Stimulated activated CD4-positive, alpha-beta T cell treated with anti-CD3 and anti-CD28 coated beads, Interleukin-4, amount 100 ng/mL, for 4 hours (primary cell): Measurements from ENCODE around the gene HMGXB4.
"Not testable (repeated sequence)": the region's sequence is repeated elsewhere in the genome, so short reads cannot be mapped to it uniquely, and the experiment has no call there.

ENCODE experiments used
- DNase-seq, 2 experiments: peaks; one replicate each; pipeline ENCODE4 v3.0.0-alpha.2; 2020

The HMGXB4 gene

DNA sequence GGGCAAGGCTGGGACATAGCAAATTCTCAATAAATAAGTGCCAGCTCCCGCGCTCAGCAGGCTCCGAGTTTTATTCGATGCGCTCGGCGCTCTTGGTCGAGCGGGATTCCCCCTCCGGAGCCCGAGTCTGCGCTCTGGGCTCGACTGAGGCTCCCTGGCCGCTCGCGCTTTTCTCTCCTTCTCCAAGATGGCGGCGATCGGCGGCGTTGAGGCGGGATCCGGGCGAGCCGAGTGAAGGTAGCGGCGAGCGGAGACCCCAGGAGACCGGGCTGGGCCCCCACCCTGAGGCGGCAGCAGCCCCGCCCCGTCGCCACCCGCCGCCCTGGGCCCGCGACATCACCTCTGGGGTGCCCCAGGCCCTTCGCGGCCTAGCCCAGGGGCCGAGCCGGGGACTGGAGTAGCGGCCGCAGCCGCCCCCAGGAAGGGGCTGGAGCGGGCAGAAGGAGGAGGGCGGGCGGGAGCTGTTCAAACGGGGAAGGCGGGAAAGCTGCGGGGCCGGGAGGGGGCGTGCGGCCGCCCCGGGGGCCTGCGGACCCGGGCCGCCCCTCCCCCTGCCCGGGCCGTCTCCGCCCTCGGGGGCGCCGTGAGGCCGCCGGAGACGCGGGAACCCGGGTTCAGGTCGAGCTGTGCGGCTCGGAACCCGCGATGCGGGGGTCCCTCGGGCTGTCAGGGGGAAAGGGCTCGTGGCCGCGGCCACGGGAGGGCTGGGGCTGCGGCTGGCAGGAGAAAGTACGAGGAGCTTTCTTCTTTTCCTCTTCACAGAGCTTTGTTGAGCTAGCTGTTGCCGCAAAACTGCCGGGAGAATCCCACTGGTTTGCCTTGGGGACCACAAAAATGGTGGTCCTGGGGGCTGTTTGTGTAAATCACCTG, at the start of gene HMGXB4:
Gene HMGXB4, plus strand, starts transcription at position 173 of the 870 bp plus-strand sequence. CDS start 4,898 bp downstream, outside the sequence.
- DNase-seq: peak; percentile 80 to 87

DNA sequence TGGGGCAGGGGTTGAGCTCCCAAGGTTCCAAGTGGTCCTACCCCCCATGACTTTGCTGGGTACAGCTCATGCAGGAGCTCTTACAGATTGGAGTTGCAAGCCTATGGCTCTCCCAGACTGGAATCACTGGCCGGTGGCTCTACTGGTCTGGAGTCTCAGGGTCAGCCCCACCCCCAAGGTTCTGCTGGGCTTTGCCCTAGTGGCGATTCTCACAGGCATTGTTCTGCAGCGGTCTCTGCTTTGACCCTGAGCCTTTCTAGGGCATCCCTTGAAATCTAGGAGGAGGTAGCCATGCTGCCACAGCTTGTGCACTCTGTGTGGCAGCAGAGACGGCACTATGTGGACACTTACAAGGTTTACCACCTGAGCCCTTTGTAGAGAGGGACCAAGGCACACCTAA, 49.3 kb upstream of the HMGXB4 start:
- DNase-seq: no peak

GRCh38 chr22:35209203-35209602, 48.1 kb upstream of the HMGXB4 start:
- DNase-seq: no peak

DNA sequence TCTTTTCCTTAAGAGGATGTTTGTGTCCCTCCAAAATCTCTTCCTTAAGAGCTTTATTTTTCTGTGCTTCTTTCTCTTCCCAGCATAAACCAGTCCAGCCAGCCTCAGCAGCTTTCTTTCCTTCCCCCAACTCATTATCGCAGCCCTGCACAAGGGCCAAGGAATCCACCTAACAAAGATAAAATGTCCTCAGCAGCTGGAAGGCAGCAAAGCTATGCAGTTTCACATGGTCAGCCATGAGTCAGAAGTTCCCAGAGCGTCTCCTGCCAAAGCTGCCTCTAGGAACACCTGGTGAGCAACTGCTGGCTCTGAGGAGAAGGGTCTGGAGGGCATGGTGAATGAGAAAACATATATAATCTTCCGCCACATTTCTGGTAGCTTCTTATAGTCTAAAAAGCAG, 45.3 kb upstream of the HMGXB4 start:
- DNase-seq: no peak

GRCh38 chr22:35212996-35213395, 44.3 kb upstream of the HMGXB4 start:
- DNase-seq: no peak

- no peak for DNase-seq
Measured at GRCh38 chr22:35214968-35215367, 42.3 kb upstream of the HMGXB4 start.

DNA sequence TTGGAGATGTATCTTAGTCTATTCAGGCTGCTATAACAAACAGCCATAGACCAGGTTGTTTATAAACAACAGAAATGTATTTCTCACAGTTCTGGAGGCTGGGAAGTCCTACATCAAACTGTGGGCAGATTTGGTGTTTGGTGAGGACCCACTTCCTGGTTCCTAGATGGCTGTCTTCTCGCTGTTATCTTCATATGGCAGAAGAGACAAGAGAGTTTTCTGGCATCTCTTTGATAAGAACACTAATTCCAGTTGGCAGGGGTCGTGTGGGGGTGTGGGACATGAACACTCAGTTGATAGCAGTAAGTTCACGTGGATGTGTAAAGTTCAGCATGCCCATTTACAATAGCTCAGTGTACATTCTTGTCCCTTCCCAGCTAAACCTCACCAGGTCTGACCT, 41.3 kb upstream of the HMGXB4 start:
- no peak for DNase-seq

GRCh38 chr22:35217527-35217926, 39.8 kb upstream of the HMGXB4 start:
- DNase-seq: no peak

DNA sequence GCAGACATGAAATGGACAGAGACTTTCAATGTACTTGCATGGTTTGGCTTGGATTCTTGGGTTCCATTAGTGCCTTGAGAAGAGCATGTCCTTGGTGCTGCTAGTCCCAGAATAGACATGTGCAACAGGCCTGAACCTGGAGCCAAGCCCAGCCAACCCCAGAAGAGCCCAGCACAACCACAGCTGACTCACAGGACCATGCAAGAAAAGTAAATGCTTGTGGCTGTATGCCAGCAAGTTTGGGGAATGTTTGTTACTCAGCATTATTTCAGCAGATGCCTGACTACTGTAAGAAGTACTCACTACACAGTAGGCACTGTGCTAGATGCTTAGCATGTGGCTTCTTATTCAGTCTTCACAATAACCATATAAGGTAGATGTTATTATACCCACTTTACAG, 39.2 kb upstream of the HMGXB4 start:
- DNase-seq: no peak

GRCh38 chr22:35219012-35219411, 38.3 kb upstream of the HMGXB4 start:
- DNase-seq: no peak

DNA sequence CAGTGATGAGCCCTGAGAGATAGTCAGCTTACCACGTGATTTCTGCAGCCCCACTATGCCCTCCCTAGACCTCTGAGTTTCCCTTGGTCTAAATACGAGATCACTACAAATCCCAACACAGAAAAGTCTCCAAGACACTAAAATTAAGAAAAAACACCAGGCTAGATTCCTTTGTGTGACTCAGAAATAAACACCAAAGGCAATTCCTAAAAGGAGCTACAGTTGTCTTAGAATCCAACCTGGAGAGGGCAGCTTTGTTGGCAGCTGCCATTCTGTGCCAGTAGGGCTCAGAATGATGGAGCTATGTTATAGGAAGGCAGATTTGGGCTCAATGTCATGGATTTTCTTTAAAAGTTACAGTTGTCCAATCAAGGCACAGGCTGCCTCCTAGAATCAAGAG, 37.1 kb upstream of the HMGXB4 start:
- DNase-seq: no peak

DNA sequence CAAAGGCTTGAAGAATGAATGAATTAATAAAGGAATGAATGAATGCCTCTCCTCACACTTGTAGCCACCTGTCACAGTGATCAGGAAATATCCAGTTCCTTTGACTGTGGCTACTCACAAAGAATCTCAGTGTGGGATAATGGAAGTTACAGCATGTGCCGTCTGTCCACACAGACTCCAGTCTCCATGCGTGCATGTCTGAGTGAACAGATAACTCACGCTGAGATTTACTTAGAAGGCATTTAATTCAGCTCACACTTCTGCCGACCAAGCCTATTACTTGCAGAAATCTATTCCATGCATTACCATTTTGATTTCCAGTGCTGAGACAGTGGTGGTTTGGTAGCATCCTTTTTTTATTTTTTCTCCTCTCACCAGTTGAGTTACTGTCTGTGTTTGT, 32.3 kb upstream of the HMGXB4 start:
- no peak for DNase-seq

DNA sequence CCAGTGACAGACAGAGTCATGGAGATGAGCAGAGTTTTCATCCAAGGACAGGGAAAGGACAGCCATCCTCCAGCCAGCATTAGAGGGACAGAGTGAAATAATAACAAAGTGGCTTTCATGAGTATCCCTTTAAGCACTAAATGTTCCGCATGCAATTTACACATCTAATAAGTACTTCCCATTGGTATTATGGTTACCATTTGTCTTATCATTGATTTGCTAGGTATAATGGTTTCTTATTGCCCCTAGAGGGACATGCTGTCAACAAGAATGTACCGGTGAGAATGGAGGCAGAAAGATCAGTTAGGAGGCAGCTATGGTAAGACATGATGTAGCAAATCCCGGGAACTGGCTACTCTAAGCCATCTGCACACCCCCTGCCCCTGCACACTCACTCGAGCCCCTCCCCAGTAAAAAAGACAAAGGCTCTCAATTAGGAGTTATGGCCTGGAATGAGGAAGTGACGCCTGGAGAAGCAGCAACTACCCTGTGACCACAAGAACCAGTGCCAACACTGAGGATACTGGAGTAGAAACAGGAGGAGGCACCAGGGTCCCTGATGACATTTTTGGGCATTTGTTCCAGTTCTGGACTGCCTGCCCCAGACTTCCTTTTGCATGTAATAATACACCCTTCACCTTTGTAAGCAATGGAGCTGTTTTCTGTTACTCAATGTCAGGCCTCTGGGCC, 30.2 kb upstream of the HMGXB4 start:
- DNase-seq: no peak

DNA sequence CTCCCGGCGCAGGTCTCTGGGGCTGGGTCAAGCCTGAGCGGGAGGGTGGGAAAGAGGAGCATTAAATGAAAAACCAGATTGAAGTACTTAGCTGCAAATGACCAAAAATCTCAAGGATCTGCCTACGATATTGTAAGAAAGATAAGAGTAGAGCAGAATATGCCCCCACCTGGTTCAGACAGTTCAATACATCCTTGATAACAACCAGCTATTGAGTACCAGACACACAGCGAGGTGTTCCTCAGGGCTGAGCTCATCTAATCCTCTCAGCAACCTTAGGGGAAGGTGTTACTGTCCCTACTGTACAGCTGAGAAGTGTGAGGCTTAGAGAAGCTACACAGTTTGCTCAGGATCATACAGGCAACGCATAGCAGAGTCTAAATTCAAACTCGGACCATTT, 27.4 kb upstream of the HMGXB4 start:
- DNase-seq: no peak

DNA sequence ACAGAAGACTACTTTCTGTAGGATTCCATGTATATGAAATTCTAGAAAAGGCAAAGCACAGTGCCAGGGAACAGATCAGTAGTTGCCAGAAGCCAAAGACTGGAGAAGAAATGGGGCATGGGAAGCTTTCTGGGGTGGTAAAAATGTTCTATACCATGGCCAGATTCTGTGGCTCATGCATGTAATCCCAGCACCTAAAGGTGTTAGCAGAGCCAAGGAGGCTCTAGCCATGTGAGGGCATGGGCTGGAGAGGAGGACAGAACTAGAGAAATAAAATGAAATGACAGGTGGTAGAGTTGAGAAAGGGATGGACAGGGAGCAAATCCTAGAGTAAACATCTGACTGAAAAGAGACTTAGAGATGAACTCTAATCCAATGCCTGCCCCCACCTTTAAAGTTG, 26.9 kb upstream of the HMGXB4 start:
- no peak for DNase-seq

- no peak for DNase-seq
Measured at GRCh38 chr22:35230839-35231584, 26.3 kb upstream of the HMGXB4 start.

- DNase-seq: peak; percentile 61 to 69
Measured at GRCh38 chr22:35231585-35232084, 25.7 kb upstream of the HMGXB4 start.

DNA sequence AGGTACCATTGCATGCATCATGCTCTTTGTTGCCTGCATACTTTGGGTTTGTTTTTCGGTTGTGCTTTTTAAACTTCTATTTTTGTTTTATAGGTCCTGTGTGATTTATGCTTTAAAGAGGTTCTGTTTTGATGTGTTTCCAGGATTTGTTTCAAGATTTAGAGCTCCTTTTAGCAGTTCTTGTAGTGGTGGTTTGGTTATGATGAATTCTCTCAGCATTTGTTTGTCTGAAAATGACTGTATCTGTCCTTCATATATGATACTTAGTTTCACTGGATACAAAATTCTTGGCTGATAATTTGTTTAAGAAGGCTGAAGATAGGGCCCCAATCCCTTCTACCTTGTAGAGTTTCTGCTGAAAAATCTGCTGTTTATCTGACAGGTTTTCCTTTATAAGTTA, 18.5 kb upstream of the HMGXB4 start:
- not testable (repeated sequence) for DNase-seq

DNA sequence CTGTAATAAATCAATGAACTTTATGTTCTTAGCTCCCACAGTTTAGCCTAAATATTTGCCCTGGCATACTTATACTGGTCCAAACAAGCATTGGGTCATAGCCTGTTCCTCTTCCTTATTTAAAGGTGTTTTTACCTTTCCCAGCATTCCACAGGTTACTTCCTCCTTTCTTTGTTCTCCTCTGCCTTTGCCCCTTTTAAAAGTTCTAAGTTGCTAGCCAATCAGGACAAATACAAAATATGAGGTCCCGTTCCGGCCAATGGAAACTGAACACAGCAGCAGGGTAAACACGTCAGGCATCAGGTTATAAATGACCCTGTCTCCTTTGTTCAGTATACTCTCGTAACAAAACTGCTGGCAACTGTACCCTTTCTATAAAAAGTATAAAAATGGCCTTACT, 12.8 kb upstream of the HMGXB4 start:
- DNase-seq: not testable (repeated sequence)

DNA sequence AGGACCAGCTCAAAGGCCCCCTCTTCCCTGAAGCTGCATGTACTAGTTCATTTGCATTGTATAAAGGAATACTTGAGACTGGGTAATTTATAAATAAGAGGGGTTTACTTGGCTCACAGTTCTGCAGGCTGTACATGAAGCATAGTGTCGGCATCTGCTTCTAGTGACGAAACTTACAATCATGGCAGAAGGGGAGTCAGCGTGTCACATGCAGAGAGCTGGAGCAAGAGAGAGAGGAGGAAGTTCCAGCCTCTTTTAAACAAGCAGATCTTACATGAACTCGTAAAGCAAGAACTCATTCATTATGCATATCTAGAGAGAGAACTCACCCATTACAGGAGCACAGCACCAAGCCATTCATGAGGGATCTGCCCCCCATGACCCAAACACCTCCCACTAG, 7.1 kb upstream of the HMGXB4 start:
- DNase-seq: no peak

DNA sequence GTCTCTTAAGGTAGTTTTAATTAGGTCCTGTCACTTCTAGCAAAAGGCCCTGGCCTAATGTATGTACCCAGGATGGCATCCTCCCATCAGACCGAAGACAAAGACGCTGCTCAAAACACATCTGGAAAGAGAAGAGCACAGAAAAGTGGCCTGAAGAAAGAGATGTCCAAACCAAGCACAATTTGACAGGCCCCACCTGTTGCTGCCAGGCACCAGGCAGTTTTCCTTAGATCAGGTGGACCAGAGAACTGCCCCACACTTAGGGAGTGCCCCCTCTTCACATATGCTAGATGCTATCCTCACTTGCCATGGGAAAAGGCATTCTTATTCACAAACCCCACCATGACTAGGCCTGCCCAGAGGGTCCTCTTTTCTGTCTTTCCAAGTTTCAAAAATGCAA, 3.3 kb upstream of the HMGXB4 start:
- DNase-seq: no peak

GRCh38 chr22:35257002-35257320, 332 bp upstream of the HMGXB4 start:
- DNase-seq: no peak

DNA sequence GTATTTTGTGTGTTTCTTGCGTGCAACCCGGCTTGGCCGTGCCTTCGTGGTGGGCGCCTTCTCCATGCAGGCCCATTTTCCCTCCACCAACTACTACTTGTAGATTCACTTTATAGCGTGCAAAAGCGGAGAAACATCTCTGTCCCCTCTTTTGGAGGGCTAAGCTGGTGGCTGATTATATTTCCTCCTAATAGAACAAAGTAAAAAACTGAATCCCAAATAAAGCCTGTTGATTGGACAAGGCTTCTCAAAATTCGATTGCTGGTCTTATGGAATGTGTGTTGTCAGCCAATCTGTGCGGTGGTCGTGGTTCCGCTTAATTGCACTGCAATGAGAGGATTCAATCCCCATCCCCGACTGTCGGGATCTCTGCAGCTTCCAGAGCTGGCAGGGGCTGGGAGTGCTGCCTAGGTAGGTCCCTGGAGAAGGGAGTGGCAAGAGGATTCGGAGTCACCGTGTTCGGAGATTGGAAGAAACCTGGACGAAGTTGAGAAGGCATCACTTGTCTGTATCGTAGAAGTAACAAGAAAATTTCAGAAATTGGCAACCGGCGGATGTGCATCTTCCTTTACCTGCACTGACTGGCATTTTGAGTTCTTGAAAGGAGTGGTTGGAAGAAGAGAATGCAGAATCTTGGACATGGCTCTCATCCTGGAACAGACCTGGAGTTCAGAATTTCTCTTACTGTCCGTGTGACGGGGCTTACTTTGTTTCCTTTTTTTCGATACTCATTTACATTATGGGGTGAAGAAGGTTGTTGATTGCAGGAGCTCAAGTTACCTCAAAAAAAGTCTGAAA, 1.1 kb downstream of the HMGXB4 start:
- no peak for DNase-seq
